NCI-H2081 treated with DMSO at 0.1 percent for 48 hours (cell line): Measurements from ENCODE around the gene QRFPR.
"Not testable (repeated sequence)": the region's sequence is repeated elsewhere in the genome, so short reads cannot be mapped to it uniquely, and the experiment has no call there.

Experiments
- DNase-seq: peaks from one replicate; lab custom pipeline; 2025; lab: John Stamatoyannopoulos, UW

Gene QRFPR

GRCh38 chr4:121380776-121381462 is at the start of gene QRFPR:
TSS of gene QRFPR (minus strand) at chr4:121381018. CDS start at chr4:121380647, 371 bp downstream.
- DNase-seq: no peak

DNA sequence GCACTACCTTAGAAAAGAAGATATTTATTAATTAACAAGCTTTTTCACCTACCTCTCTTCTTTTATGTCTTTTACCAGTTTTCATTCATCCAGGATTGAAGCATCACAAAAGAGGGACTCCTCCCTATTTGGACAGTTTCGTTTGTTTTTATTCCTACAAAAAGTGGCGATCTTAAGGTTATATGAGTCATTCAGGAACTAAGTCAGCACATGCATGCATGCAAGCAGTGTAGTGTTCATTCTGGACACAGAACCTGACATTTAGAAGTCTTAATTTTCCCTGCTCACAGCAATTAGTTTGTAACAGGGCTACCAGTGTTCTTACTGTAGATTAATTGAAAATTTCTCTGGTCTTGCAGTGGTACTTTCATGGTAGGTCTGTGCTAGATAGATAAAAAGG is 47.9 kb upstream of the QRFPR start:
- DNase-seq: no peak

- DNase-seq: no peak
Observed at GRCh38 chr4:121421594-121421993, 40.8 kb upstream of the QRFPR start.

DNA sequence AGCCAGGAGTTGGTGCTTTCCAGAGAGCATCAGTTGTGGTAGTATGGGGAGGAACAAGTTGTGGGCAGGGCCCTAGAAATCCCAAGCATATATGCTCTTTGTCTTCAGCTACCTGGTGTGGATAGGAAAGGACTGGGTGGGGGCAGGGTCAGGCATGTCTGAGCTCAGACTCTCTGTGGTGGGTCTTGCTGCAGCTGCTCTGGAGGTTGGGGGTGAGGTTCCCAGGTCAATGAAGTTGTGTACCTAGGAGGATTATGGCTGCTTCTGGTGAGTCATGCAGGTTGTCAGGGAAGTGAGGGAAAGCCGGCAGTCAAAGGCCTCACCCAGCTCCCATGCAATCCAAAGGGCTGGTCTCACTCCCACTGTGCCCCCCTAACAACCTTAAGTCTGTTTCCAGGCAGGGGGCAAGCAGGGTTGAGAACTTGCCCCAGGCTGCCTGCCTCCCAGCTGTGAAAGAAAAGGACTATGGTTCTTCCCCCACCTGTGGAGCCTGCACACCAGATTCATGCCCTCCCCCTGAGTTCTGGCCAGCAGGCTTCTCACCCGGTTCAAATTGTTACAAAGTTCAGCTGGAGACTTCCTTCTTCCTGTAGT is 30.4 kb upstream of the QRFPR start:
- DNase-seq: no peak

DNA sequence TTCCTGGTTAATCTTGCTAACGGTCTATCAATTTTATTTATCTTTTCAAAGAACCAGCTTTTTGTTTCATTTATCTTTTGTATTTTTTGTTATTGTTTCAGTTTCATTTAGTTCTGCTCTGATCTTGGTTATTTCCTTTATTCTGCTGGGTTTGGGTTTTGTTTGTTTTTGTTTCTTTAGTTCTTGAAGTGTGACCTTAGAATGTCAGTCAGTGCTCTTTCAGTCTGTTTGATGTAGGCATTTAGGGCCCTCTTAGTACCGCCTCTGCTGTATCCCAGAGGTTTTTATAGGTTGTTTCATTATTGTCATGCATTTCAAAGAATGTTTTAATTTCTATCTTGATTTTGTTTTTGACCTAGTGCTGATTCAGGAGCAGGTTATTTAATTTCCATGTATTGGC is 27.7 kb upstream of the QRFPR start:
- DNase-seq: not testable (repeated sequence)

DNA sequence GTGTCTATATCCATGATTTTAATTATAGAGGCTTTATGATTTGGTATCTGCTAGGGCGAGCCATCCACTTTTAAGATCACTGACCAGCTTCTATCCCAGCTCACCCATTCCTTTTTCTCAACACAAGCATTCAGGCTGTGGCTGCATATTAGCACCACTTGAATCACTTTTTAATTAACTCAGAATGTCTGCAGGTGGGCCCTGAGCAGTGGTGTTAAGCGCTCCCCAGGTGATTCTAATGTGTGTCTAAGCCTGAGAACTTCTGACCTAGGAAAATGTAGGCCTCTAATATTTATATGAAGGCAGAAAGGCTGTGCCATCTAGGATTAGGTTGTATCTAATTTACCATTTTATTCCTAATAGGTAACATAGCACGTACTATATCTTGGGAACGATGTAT is 19.8 kb upstream of the QRFPR start:
- no peak for DNase-seq

GRCh38 chr4:121397941-121398601 is 17.3 kb upstream of the QRFPR start:
- no peak for DNase-seq

GRCh38 chr4:121397434-121397833 is 16.6 kb upstream of the QRFPR start:
- no peak for DNase-seq

GRCh38 chr4:121392426-121393086 is 11.7 kb upstream of the QRFPR start:
- DNase-seq: no peak

GRCh38 chr4:121390335-121390734 is 9.5 kb upstream of the QRFPR start:
- DNase-seq: no peak

DNA sequence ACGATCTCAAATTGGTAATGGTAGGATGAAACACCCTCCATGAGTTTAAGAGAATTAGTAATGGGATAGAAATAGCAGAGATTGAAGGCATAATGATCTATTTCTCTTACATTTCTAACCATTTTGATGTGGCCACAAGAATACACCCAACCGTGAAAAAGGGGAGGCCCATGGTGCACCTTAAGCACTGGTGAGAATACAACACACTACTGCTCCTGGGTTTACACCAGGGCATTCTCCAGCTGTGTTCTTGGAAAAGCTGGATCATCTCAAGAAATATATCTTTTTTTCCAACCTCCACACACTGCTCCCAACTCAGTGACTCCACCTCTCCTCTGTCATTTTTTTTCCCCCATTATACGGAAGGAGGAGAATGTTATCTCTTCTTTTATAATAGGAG is 1.5 kb downstream of the QRFPR start:
- DNase-seq: no peak

DNA sequence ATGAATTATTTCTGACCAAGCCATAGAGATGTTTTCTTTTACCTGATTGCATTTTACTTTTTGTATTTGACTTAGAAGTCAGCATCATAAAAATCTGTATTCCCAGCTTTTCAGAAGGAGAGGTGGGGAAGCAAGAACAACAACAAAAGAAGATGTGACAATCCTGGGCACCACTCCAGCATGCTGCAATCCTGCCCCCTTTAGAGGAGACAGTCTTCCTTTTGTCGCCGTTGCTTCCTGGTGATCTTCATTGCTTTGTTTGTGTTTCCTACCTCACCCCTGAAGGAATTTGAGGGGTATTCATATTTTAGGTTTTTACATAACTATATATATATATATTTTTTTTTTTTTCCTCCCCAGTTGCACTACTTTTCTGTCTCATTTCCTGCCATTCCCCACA is 3.7 kb downstream of the QRFPR start:
- DNase-seq: no peak

DNA sequence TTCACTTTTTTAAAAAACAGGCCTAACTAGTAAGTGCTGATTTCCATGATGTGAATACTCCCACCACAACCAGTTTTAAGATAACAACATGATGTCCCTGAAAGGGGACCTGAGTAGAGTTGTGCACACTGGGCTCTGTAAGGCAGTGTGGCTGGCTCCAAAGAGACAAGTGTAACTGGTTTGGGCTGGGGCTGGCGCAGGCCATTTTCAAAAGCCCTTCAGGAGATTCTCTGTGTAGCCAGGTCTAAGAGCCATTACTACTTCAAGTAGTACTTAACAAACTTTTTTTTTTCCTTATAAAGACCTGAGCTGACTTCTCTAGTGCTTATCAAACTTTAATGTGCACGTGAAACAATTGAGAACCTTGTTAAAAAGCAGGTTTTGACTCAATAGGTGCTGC is 4.3 kb downstream of the QRFPR start:
- DNase-seq: no peak

DNA sequence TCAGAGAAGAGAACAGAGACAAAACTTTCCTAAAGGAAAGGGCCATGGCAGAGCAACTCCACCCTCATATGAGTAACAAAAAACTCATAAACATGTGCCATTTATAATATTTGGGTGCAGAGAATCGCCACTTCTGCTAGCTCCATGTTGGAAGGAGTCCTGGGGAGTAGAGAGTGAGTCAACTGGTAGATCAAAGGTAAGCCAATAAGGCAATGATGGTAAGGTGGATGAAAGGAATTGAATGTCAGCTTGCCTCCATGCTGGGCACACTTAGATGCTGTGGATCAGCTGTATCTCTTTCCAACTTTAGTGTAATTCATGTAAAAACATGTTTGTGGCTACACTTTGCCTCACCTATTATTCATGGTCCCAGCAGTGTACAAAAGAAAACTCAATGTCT is 4.7 kb downstream of the QRFPR start:
- no peak for DNase-seq

- no peak for DNase-seq
Observed at GRCh38 chr4:121375262-121375661, 5.6 kb downstream of the QRFPR start.

DNA sequence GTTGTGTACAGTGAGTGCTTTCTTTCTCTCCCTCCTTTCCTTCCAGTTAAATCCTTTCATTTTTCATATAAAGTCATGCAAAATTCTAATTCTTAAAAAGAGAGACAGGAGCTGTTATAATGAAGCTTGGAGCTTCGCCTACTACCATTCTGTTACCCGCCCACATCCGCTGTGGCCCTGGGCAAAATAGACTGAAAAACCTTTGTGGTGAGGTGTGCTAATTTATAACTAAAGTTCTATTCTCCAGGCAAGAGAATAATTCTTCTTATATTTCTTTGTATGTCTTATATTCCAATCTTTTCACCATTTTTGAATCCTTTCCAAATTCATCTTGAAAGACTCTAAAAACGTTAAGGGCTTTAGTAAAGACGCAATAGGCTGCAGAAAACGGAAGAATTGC is 7.0 kb downstream of the QRFPR start:
- no peak for DNase-seq

- no peak for DNase-seq
Observed at GRCh38 chr4:121370729-121371325, 10.0 kb downstream of the QRFPR start.

GRCh38 chr4:121360495-121360894 is 20.3 kb downstream of the QRFPR start:
- DNase-seq: no peak

- no peak for DNase-seq
Observed at GRCh38 chr4:121358473-121358872, 22.3 kb downstream of the QRFPR start.

- DNase-seq: no peak
Observed at GRCh38 chr4:121353213-121353612, 27.6 kb downstream of the QRFPR start.

DNA sequence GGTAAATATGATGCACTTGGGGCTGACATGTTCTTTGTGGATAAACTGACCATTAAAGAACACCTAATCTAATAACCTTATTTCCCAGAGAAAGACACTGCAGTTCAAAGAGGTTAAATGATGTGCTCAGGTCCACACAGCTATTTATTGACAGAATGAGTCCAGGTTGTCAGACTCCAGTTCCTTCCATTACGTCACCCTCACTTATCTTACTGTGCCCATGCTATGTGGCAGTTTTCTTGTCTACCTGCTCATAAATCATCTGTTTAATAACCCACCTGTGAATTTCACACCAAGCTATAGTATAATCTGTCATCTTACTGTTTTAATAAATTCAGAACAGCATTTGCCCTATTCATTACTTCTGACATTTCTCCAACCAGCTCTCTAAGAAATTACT is 36.7 kb downstream of the QRFPR start:
- no peak for DNase-seq

DNA sequence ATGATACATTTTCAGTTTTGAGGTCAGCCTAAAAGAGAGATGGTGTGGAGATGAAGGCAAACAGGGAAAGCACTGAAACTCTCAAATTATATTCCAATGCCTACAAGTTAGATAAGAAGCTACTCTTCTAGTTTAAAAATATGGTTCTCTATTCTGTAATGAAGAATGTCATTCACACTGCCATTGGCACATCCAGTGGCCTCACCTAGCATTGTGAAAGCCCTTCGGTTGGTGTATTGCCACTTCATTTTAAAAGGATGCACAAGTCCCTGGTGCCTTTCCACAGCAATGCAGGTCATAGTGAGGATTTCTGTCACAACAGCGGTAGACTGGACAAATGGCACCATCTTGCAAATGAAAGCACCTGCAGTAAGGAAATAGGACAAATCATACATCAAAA is 40.6 kb downstream of the QRFPR start:
- DNase-seq: no peak

- no peak for DNase-seq
Observed at GRCh38 chr4:121339824-121340223, 41.0 kb downstream of the QRFPR start.
